HG03575 (cell line): ENCODE measurements around the gene CLDN7.

Experiments
- ATAC-seq: cut with Tn5 transposase; IDR thresholded peaks from one replicate; pipeline ENCODE4 v1.9.1; 2021; ENCODE audit not compliant: unreplicated experiment, insufficient number of reproducible peaks, low FRiP score; ENCODE audit errors: extremely low read depth

Gene CLDN7

DNA sequence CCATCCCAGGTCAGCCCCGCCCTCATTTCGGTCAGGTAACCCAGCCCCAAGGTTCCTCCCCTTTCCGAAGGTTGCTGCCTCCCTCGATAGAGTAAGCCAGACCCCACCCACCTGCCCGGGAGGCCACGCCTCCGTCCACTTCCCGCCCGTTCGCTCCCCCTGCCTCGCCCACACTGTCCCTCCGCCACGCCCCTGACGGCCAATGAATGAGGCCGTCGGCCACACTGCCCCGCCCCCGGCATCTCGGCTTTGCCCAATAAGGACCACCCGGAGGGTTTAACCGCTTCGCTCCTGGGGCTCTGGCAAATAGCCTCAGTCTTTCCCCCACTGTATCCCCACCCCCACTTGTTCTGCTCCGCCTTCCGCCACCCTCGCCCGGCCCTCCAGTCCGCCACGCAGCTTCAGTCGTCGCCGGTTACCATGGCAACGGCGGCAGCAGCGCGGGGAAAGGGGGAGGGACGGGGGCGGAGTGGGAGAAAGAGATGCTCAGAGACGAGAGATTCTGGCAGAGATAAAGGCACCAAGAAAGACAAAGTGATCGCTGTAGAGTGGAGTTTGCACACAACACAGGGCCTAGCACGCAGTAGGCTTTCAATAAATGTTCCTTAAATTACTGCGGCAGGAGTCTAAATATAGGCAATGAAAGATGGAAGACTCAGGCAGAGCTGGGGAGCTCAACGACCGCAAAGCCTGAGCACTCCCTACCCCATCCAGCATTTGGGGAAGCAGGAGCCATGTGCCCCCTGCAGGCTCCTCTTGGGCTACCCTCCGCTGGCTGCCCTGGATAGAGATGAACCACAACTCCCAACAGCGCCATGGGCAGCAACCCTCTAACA, 47.8 kb downstream of the CLDN7 start:
- ATAC-seq, result no peak

DNA sequence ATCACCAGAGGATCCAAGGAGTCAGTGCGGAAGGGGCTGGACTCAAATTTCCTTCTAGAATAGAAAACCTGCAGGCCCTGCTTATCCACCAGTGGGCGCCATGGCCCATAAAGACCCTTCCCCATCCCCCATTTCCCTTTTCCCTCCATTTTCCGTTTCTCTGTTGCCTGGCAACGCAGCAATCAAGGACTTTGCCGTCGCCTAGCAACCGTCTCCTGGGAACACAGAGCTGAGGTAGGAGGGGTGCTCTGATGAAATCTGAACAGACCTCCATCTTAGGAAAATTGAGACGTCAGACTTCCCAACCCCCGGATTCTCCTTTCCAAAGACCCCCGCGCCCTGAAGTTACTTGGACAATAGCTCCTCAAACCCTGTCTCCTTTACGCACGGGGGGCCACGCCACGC, 48.4 kb downstream of the CLDN7 start:
- no peak for ATAC-seq

DNA sequence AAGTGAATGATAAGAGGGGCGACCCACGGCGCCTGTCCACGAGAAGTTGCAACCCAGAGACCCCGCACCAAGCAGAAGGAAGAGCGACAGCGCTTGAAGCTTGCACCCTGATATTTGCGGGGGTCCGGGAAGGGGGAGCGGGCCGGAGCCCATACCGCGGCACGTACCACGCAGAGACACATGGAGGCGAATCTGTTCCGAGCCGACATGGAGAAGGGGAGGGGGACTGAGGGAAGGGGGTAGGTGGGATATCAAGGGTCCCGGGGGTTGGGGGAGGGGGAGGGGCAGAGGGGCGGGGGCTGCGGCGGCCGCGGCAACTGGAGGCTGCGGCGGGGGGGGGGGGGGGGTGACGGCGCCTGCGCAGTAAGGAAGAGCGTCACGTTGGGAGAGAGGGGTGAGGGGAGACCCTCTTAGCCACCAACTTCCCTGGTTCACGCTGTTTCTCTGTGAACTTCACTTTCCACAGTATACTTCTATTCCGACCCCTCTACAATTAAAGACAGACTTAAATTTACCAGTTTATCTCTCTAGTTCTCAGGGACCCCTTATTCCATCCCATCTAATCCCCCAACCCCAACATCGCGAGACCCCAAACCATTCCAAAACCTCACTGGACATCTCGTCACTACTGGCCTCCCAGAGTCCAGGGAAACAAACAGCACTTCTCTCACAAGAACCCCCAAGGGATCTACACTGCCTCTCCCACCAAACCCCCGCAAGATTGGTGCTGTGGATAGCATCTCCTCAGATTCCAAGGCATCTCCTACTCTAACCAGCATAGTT, 50.6 kb downstream of the CLDN7 start:
- no peak for ATAC-seq
